Skeletal muscle satellite cell (primary cell): ENCODE results near the gene ATP10A. TPM values are rescaled to one million over a fixed set of nuclear protein-coding genes. Genes with fewer than 3 reads are reported as not detected.
"Not testable (repeated sequence)": the region's sequence is repeated elsewhere in the genome, so short reads cannot be mapped to it uniquely, and the experiment has no call there.

Experiments used
- H3K27me3 ChIP-seq: 2 replicates; pipeline ENCODE4 v1.7.0; 2013; ENCODE audit warnings: low read length; ENCODE audit not compliant: control insufficient read depth, insufficient read depth
- H3K36me3 ChIP-seq: 2 replicates; pipeline ENCODE4 v1.7.0; 2013; ENCODE audit warnings: mild to moderate bottlenecking, control low read depth, low read length; ENCODE audit not compliant: insufficient read depth
- H3K4me1 ChIP-seq: 2 replicates; pipeline ENCODE4 v1.7.0; 2013; ENCODE audit warnings: low read length; ENCODE audit not compliant: control insufficient read depth, insufficient read depth
- H3K4me2 ChIP-seq: 2 replicates; pipeline ENCODE4 v1.7.0; 2013; ENCODE audit warnings: mild to moderate bottlenecking, low read length
- H3K4me3 ChIP-seq: 2 replicates; pipeline ENCODE4 v1.7.0; 2013; ENCODE audit warnings: low read length
- H3K9ac ChIP-seq: 2 replicates; pipeline ENCODE4 v1.7.0; 2013; ENCODE audit warnings: mild to moderate bottlenecking, low read depth, low read length, moderate library complexity
- H3K9me3 ChIP-seq: replicated peaks from 2 replicates; pipeline ENCODE4 v1.7.0; 2013; ENCODE audit warnings: mild to moderate bottlenecking, control low read depth, low read length
- small RNA-seq: library from RNA; depleted of rRNA; stranded (forward); fragments of <200 nt; gene quantifications from one replicate; pipeline ENCODE3, GENCODE V24; 2012

The ATP10A gene

GRCh38 chr15:25640381-25640780 is 222.7 kb downstream of the ATP10A start:
- no peaks in the 10 kb centered on the region for H3K27me3 ChIP-seq
- H3K4me3 ChIP-seq: no peak overlapping the region
- no peaks in the 10 kb centered on the region for H3K36me3 ChIP-seq
- H3K9ac ChIP-seq: no peak overlapping the region
- H3K9me3 ChIP-seq: no peaks in the 10 kb centered on the region
- no peak overlapping the region for H3K4me2 ChIP-seq
- no peaks in the 10 kb centered on the region for H3K4me1 ChIP-seq

GRCh38 chr15:25636486-25636885 is 226.6 kb downstream of the ATP10A start:
- H3K36me3 ChIP-seq, H3K4me1 ChIP-seq, H3K9ac ChIP-seq, H3K27me3 ChIP-seq, H3K4me2 ChIP-seq, H3K4me3 ChIP-seq, H3K9me3 ChIP-seq: not testable (repeated sequence)

- no peak overlapping the region for H3K4me3 ChIP-seq
- no peaks in the 10 kb centered on the region for H3K27me3 ChIP-seq
Observed at GRCh38 chr15:25635191-25635590, 227.9 kb downstream of the ATP10A start.

GRCh38 chr15:25633862-25634261 is 229.3 kb downstream of the ATP10A start:
- Histone ChIP-seq H3K4me3 (no peak overlapping the region), H3K27me3 (no peaks in the 10 kb centered on the region), H3K9me3 (no peaks in the 10 kb centered on the region), H3K9ac (no peak overlapping the region), H3K36me3 (no peaks in the 10 kb centered on the region), H3K4me2 (no peak overlapping the region), H3K4me1 (no peaks in the 10 kb centered on the region)

More at GRCh38 chr15:25635191-25635590, 227.9 kb downstream of the ATP10A start:
- H3K9ac ChIP-seq: no peak overlapping the region
- no peak overlapping the region for H3K4me2 ChIP-seq
- H3K36me3 ChIP-seq: no peaks in the 10 kb centered on the region
- no peaks in the 10 kb centered on the region for H3K9me3 ChIP-seq
- H3K4me1 ChIP-seq: no peaks in the 10 kb centered on the region

GRCh38 chr15:25631971-25632370 is 231.2 kb downstream of the ATP10A start:
- H3K9ac ChIP-seq: no peak overlapping the region
- H3K9me3 ChIP-seq: no peaks in the 10 kb centered on the region
- H3K36me3 ChIP-seq: no peaks in the 10 kb centered on the region
- no peak overlapping the region for H3K4me2 ChIP-seq
- H3K27me3 ChIP-seq: no peaks in the 10 kb centered on the region
- no peaks in the 10 kb centered on the region for H3K4me1 ChIP-seq
- H3K4me3 ChIP-seq: no peak overlapping the region

Small RNA genes lying within 50 kb of the gene (small RNA-seq; reads per million reads assigned to genes)
- not detected for gene MIR4715
- not detected for gene RNA5SP390
